Measurements from ENCODE around the gene PTBP2.

DNA sequence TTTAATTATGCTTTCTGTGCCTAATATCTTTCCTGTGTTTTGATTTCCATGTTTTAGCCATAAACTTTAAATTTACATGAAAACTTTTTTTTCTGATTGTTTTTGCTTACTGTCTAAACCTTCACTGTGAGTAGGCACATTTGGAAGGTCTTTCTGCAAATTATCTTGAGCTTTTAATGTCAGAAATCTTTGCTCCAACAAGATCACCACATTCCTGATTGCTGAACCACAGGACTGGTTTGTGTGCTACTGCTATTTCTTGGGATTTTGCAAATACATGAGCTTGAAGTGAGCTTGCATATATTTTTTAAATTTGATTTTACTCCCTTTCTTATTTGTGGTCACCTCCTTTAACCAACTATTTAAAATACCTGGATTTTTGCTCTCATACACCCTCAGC, 61.3 kb downstream of the PTBP2 start:
- TF ChIP-seq, protein P1, sequence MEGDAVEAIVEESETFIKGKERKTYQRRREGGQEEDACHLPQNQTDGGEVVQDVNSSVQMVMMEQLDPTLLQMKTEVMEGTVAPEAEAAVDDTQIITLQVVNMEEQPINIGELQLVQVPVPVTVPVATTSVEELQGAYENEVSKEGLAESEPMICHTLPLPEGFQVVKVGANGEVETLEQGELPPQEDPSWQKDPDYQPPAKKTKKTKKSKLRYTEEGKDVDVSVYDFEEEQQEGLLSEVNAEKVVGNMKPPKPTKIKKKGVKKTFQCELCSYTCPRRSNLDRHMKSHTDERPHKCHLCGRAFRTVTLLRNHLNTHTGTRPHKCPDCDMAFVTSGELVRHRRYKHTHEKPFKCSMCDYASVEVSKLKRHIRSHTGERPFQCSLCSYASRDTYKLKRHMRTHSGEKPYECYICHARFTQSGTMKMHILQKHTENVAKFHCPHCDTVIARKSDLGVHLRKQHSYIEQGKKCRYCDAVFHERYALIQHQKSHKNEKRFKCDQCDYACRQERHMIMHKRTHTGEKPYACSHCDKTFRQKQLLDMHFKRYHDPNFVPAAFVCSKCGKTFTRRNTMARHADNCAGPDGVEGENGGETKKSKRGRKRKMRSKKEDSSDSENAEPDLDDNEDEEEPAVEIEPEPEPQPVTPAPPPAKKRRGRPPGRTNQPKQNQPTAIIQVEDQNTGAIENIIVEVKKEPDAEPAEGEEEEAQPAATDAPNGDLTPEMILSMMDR (IDR thresholded peaks at IDR 0.05), result no peak
- TF ChIP-seq EZH2 (IDR thresholded peaks at IDR 0.05; ENCODE audit: borderline replicate concordance, insufficient read depth, low read depth, low read length, poor library complexity, severe bottlenecking), result no peak

All from B cell (primary cell).